Measurements from ENCODE around the gene MFSD2A.
"Not testable (repeated sequence)": the region's sequence is repeated elsewhere in the genome, so short reads cannot be mapped to it uniquely, and the experiment has no call there.

Gene MFSD2A

DNA sequence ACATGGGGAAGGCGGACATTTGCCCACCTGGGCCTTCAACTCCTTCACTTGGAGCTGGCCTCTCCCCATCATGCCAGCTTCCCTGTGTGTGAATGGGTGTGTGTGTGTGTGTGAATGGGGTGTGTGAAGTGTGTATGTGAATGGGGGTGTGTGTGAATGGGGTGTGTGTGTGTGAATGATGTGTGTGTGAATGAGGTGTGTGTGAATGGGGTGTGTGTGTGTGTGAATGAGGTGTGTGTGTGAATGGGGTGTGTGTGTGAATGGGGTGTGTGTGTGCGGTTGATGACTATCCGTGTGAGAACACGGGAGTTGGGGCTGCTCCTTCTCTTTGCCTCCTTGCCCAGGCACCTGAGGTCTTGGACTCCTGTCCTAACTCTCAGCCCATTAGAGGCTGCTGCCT lies 9.6 kb downstream of the MFSD2A start:
- no peak overlapping the region for H3K4me3 ChIP-seq (ENCODE audit: low read depth, low read length)

DNA sequence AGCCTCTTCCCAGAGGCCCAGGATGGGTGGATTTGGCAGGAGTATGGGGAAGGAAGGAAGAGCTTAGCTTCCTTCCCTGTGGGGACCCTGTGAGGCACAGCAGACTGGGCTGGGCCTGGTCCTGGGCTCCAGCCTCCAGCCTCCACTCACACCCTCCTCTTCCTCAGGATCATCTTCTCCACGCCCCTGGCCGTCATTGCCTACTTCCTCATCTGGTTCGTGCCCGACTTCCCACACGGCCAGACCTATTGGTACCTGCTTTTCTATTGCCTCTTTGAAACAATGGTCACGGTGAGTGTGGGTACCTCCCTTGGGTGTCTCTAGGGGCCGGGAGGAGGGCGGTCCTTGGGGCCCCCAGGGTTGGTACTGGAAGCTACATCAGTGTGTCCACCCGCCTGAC lies 10.1 kb downstream of the MFSD2A start:
- no peak overlapping the region for H3K4me3 ChIP-seq (ENCODE audit: low read depth, low read length)

DNA sequence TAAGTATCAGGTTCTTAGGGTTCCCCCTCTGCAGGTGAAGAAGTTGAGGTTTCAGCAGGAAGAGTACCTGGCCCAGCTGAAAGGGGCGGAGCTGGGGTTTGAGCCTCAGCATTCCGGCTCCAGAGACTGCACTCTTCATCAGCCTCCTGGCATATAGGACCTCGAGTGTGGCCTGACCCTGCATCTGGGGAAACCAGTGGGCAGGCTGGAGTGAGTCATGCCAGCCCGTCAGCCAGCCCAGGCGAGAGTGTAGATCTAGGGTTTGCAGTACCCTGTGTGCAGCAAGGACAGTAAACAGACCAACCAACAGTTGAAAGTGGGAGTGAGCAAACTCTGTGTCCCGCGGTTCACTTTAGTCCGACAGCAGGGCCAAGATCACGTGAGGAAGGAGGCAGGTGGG lies 14.1 kb downstream of the MFSD2A start:
- no peak overlapping the region for H3K4me3 ChIP-seq (ENCODE audit: low read depth, low read length)

DNA sequence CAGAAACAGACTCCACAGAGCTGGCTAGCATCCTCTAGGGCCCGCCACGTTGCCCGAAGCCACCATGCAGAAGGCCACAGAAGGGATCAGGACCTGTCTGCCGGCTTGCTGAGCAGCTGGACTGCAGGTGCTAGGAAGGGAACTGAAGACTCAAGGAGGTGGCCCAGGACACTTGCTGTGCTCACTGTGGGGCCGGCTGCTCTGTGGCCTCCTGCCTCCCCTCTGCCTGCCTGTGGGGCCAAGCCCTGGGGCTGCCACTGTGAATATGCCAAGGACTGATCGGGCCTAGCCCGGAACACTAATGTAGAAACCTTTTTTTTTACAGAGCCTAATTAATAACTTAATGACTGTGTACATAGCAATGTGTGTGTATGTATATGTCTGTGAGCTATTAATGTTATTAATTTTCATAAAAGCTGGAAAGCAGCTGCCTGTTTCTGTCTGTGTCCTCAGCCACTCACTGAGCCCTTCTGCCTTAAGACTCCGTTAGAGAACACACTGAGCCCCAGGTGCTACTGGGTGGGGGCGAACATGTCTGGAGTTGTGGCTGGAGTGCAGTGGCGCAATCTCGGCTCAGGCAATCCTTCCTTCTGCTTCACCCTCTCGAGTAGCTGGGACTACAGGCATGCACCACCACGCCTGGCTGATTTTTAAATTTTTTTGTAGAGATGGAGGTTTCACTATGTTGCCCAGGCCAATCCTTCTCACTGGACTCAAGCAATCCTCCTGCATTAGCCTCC lies 14.8 kb downstream of the MFSD2A start:
- H3K4me3 ChIP-seq (ENCODE audit: low read depth, low read length) = no peak overlapping the region

DNA sequence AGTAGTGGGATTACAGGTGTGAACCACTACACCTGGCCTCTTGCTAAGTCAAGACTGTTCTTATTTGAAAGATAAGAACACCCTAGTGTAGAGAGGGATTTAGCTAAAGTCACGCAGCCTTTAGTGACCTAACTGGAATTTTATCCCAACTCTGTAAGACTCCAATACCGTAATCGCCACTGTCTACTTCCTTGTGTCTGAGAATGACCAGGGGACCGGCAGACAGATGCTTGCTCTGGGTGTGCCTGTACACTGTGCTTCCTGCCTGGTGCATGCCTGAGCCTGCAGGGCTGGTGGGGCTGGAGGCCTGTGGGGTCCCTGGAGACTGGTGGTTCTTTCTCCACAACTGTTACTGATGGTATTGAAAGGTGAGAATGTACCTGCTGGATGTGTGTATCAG lies 15.3 kb downstream of the MFSD2A start:
- no peak overlapping the region for H3K4me3 ChIP-seq (ENCODE audit: low read depth, low read length)

GRCh38 chr1:39971138-39971537 lies 16.2 kb downstream of the MFSD2A start:
- H3K4me3 ChIP-seq (ENCODE audit: low read depth, low read length) = no peak overlapping the region

DNA sequence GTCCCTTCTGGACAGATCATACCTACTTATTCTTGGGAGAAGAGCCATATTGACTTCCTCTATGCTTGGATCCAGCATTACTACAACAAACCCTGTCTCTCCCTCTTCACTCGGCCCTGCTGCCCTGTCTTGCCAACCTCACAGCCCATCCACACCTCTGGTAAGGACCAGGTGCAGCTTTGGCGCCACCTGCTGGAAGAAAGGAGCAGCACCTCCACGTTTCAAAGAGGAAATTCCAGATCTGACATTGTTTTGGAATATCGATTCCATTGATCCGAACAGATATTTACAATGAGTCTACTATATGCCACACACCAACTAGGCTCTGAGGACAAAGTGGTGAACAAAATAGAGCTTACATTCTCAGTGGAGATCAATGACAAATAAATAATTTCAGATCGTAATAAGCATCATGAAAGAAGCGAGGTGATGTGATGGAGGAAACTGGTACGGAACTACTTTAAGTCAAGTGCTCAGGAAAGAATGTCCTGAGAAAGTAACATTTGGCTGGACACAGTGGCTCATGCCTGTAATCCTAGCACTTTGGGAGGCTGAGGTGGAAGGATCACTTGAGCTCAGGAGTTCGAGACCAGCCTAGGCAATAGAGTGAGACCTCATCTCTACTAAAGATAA lies 18.7 kb downstream of the MFSD2A start:
- H3K4me3 ChIP-seq (ENCODE audit: low read depth, low read length) = no peak overlapping the region

GRCh38 chr1:39976732-39977131 lies 21.8 kb downstream of the MFSD2A start:
- no peak overlapping the region for H3K4me3 ChIP-seq (ENCODE audit: low read depth, low read length)

DNA sequence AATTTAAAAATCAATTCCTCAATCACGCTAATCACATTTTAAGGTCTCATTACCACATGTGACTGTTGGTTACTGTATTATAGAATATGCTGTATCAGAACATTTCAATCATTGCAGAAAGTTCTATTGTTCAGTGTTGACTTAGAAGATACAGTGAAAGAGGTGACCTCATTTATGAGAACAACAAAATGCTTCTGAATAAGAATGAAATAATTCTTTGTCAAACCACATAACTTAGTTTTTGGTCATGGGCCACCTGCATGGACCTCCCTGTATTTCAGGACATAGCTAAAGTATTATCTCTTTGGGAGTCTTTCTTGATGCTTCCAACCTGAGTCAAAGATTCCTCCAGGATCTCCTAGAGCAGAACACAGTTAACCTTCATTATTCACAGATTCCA lies 22.3 kb downstream of the MFSD2A start:
- no peak overlapping the region for H3K4me3 ChIP-seq (ENCODE audit: low read depth, low read length)

- no peak overlapping the region for H3K4me3 ChIP-seq (ENCODE audit: low read depth, low read length)
Observed at GRCh38 chr1:39979654-39980053, 24.7 kb downstream of the MFSD2A start.

GRCh38 chr1:39980555-39981313 lies 25.8 kb downstream of the MFSD2A start:
- no peak overlapping the region for H3K4me3 ChIP-seq (ENCODE audit: low read depth, low read length)

- H3K4me3 ChIP-seq (ENCODE audit: low read depth, low read length) = no peak overlapping the region
Observed at GRCh38 chr1:39981385-39981784, 26.4 kb downstream of the MFSD2A start.

GRCh38 chr1:39981945-39982344 lies 27.0 kb downstream of the MFSD2A start:
- H3K4me3 ChIP-seq (ENCODE audit: low read depth, low read length) = no peak overlapping the region

DNA sequence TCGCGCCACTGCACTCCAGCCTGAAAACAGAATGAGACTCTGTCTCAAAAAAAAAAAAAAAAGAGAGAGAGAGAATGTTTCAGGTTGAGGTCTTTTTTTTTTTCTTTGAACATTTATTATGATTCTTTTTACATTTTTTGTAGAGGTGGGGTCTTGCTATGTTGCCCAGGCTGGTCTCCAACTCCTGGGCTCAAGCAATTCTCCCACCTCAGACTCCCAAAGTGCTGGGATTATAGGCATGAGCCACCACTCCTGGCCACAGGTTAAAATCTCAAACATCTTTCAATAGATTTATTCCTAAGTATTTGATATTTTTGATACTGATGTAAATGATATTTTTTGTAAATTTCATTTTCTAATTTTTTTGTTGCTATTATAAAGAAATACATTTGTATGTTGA lies 29.5 kb downstream of the MFSD2A start:
- H3K4me3 ChIP-seq (ENCODE audit: low read depth, low read length) = not testable (repeated sequence)

- H3K4me3 ChIP-seq (ENCODE audit: low read depth, low read length) = no peak overlapping the region
Observed at GRCh38 chr1:39984951-39985350, 30.0 kb downstream of the MFSD2A start.

- no peak overlapping the region for H3K4me3 ChIP-seq (ENCODE audit: low read depth, low read length)
Observed at GRCh38 chr1:39987869-39988268, 32.9 kb downstream of the MFSD2A start.

DNA sequence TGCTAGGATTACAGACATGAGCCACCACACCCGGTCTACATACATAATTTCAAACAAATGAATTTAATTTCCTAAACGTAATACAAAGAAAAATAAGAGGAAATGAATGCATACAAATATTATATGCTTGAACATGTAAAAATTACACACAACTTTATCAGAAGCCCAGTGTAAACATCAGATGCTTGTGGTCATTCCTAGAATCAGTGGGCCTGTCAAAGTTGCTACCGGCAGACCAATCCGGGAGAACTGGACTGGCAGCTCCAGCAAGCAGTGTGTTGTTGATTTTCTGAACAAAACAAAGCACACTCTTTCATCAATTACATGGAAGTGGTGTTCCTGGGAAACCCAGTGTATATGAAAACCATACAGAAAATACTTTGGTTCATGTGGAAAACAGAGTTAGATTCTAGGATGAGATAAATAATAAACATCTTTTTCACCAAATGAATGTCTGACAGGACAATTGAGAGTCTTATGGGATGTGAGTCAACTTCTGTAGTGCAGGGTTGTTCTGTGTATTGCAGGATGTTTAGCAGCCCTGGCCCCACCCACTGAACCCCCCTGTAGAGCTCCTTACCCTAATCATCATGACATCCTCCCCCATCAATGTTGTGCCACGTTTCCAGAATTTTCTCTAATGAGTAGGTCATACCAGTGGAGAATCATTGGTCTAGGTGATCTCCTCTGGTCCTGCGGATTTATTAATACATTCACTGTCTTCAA lies 33.8 kb downstream of the MFSD2A start:
- H3K4me3 ChIP-seq (ENCODE audit: low read depth, low read length) = no peak overlapping the region

GRCh38 chr1:39990428-39990827 lies 35.5 kb downstream of the MFSD2A start:
- no peak overlapping the region for H3K4me3 ChIP-seq (ENCODE audit: low read depth, low read length)

DNA sequence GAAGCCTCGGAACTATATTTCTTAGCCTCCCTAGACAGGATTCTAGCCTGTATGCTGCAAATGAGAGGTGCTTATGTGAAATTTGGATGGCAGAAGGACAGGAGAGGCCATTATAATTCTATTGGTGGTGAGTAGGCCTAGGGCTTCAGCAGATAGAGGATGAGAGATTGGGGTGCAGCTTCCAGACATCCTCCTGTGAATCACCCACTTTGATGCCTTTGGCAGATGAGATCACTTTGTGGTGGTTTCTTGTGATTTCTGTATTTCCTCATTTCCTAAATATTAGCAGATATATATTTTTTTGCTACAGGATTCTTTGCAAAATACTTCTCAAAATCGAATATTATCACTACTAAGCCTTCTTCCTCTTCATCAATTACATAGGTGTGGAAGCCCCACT lies 37.3 kb downstream of the MFSD2A start:
- H3K4me3 ChIP-seq (ENCODE audit: low read depth, low read length) = no peak overlapping the region

- no peak overlapping the region for H3K4me3 ChIP-seq (ENCODE audit: low read depth, low read length)
Observed at GRCh38 chr1:39992888-39993287, 37.9 kb downstream of the MFSD2A start.

GRCh38 chr1:39995973-39996393 lies 41.0 kb downstream of the MFSD2A start:
- H3K4me3 ChIP-seq (ENCODE audit: low read depth, low read length) = no peak overlapping the region

Data from iPS-11a (cell line).